DMS53 treated with DMSO at 0.1 percent for 48 hours (cell line): ENCODE results near the gene PAPSS1.
"Not testable (repeated sequence)": the region's sequence is repeated elsewhere in the genome, so short reads cannot be mapped to it uniquely, and the experiment has no call there.

ENCODE experiments used
- DNase-seq: peaks from one replicate; lab custom pipeline; 2025; ENCODE audit not compliant: unreplicated experiment; lab: John Stamatoyannopoulos, UW

Gene PAPSS1

GRCh38 chr4:107726131-107726925, 6.3 kb upstream of the PAPSS1 start:
- not testable (repeated sequence) for DNase-seq

- DNase-seq, result no peak
Observed at GRCh38 chr4:107725281-107725859, 5.3 kb upstream of the PAPSS1 start.

GRCh38 chr4:107723331-107723730, 3.3 kb upstream of the PAPSS1 start:
- not testable (repeated sequence) for DNase-seq

GRCh38 chr4:107721436-107722100, 1.5 kb upstream of the PAPSS1 start:
- no peak for DNase-seq

- DNase-seq, result peak; percentile 16
Observed at GRCh38 chr4:107719207-107719921, 670 bp downstream of the PAPSS1 start.

GRCh38 chr4:107718351-107718965, 1.6 kb downstream of the PAPSS1 start:
- DNase-seq, result no peak

GRCh38 chr4:107714256-107714655, 5.8 kb downstream of the PAPSS1 start:
- no peak for DNase-seq

- no peak for DNase-seq
Observed at GRCh38 chr4:107712236-107712635, 7.8 kb downstream of the PAPSS1 start.

- DNase-seq, result no peak
Observed at GRCh38 chr4:107711831-107712230, 8.2 kb downstream of the PAPSS1 start.

GRCh38 chr4:107710493-107711459, 9.3 kb downstream of the PAPSS1 start:
- no peak for DNase-seq

GRCh38 chr4:107709916-107710315, 10.1 kb downstream of the PAPSS1 start:
- DNase-seq, result no peak

GRCh38 chr4:107708225-107708624, 11.8 kb downstream of the PAPSS1 start:
- DNase-seq, result peak; percentile 18

GRCh38 chr4:107705742-107706556, 14.1 kb downstream of the PAPSS1 start:
- DNase-seq, result no peak

GRCh38 chr4:107701565-107701964, 18.5 kb downstream of the PAPSS1 start:
- DNase-seq, result no peak

- DNase-seq, result no peak
Observed at GRCh38 chr4:107699466-107700206, 20.4 kb downstream of the PAPSS1 start.

- not testable (repeated sequence) for DNase-seq
Observed at GRCh38 chr4:107696187-107696586, 23.8 kb downstream of the PAPSS1 start.

GRCh38 chr4:107693132-107693531, 26.9 kb downstream of the PAPSS1 start:
- no peak for DNase-seq

GRCh38 chr4:107692202-107692601, 27.8 kb downstream of the PAPSS1 start:
- no peak for DNase-seq
